ENCODE data around the gene ZDHHC14. TPM values are rescaled to one million over a fixed set of nuclear protein-coding genes. Genes with fewer than 3 reads are reported as not detected.
"Not testable (repeated sequence)": the region's sequence is repeated elsewhere in the genome, so short reads cannot be mapped to it uniquely, and the experiment has no call there.

ZDHHC14 gene
- total RNA-seq, 3 donors from 2014 or later = 4.8 to 9.8 (median 8.5) TPM

DNA sequence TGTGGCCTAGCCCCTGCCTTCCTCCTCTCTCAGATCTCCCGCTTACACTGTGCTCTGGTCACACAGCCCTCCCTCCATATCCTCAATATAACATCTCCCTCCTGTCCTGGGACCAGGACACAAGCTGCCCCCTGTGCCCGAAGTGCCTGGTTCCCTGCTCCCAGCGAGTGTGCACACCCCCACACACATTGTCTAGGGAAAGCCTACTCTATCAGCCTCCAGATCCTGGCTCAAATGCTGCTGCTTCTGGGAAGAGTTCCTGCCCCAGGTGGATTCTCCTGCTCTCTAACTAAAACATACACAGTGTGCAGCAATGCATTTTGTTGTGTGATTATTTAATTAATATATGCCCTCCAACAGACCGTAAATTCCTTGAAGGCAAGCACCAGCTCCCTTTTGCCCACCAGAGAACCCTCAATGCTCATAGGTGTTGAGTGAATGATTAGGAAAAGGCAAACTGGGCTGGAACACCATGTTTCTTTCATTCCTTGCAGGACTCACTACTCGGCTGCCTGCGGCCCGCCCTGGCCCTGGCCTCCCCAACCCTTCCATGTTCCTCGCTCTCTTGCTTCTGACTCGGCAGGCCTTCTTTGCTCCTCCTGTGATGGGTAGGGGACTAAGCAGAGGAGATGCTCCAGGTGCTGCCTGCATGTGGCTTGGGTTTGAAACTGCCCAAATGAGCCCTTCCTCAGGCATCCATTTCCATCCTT lies 194.6 kb downstream of the ZDHHC14 start:
- no peaks in the 10 kb centered on the region for H3K36me3 ChIP-seq
- intact Hi-C loops (cut with DNase I; ENCODE audit: low total_unique reads) = no loop called here
- no peaks in the 10 kb centered on the region for H3K9me3 ChIP-seq
- TF ChIP-seq POLR2AphosphoS5 (IDR thresholded peaks at IDR 0.05) (no peak), POLR2A (IDR thresholded peaks at IDR 0.05) (no peak)
- TF ChIP-seq, protein P1, sequence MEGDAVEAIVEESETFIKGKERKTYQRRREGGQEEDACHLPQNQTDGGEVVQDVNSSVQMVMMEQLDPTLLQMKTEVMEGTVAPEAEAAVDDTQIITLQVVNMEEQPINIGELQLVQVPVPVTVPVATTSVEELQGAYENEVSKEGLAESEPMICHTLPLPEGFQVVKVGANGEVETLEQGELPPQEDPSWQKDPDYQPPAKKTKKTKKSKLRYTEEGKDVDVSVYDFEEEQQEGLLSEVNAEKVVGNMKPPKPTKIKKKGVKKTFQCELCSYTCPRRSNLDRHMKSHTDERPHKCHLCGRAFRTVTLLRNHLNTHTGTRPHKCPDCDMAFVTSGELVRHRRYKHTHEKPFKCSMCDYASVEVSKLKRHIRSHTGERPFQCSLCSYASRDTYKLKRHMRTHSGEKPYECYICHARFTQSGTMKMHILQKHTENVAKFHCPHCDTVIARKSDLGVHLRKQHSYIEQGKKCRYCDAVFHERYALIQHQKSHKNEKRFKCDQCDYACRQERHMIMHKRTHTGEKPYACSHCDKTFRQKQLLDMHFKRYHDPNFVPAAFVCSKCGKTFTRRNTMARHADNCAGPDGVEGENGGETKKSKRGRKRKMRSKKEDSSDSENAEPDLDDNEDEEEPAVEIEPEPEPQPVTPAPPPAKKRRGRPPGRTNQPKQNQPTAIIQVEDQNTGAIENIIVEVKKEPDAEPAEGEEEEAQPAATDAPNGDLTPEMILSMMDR (IDR thresholded peaks at IDR 0.05) = no peak
- no peak overlapping the region for H3K27ac ChIP-seq
- no peaks in the 10 kb centered on the region for H3K27me3 ChIP-seq
- no peaks in the 10 kb centered on the region for H3K4me1 ChIP-seq
- DNase-seq (ENCODE audit: low spot score in 2 of 2) = no peak
- H3K4me3 ChIP-seq = no peak overlapping the region

DNA sequence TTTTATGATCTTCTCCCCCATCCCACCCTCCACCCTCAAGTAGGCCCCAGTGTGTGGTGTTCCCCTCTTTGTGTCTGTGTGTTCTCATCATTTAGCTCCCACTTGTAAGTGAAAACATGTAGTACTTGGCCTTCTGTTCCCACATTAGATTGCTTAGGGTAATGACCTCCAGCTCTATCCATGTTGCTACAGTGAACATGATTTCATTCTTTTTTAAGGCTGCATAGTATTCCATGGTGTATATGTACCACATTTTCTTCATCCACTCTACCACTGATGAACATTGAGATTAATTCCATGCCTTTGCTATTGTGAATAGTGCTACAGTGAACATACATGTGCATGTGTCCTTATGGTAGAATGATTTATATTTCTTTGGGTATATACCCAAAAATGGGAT lies 196.0 kb downstream of the ZDHHC14 start:
- H3K9me3 ChIP-seq; H3K36me3 ChIP-seq; H3K27ac ChIP-seq; H3K4me1 ChIP-seq; H3K4me3 ChIP-seq; intact Hi-C loops (cut with DNase I; ENCODE audit: low total_unique reads); DNase-seq (ENCODE audit: low spot score in 2 of 2); H3K27me3 ChIP-seq: not testable (repeated sequence)

DNA sequence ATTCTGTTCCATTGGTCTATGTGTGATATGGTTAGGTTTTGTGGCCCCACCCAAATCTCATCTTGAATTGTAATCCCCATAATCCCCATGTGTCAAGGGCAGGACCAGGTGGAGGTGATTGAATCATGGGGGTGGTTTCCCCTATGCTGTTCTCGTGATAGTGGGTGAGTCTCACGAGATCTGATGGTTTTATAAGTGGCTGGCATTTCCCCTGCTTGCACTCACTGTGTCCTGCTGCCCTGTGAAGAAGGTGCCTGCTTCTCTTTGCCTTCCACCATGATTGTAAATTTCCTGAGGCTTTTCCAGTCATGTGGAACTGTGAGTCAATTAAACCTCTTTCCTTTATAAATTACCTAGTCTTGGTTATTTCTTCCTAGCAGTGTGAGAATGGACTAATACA lies 197.5 kb downstream of the ZDHHC14 start:
- H3K27ac ChIP-seq; DNase-seq (ENCODE audit: low spot score in 2 of 2); H3K4me3 ChIP-seq; H3K9me3 ChIP-seq; H3K36me3 ChIP-seq; H3K27me3 ChIP-seq; intact Hi-C loops (cut with DNase I; ENCODE audit: low total_unique reads); H3K4me1 ChIP-seq: not testable (repeated sequence)

DNA sequence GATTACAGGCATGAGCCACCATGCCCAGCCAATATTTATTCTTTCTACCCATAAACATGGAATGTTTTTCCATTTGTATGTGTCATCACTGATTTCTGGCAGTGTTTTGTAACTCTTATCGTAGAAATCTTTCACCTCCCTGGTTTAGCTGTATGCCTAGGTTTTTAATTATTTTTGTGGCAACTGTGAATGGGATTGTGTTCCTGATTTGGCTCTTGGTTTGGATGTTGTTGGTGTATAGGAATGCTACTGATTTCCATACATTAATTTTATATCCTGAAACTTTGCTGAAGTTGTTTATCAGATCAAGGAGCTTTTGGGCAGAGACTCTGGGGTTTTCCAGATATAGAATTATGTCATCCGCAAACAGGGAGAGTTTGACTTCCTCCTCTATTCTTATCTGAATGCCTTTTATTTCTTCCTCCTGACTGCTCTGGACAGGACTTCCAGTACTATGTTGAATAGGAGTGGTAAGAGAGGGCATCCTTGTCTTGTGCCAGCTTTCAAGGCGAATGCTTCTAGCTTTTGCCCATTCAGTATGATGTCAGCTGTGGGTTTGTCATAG lies 198.6 kb downstream of the ZDHHC14 start:
- Histone ChIP-seq H3K36me3 (no peaks in the 10 kb centered on the region), H3K27me3 (no peaks in the 10 kb centered on the region), H3K4me1 (no peaks in the 10 kb centered on the region), H3K27ac (no peak overlapping the region), H3K9me3 (peaks cover 0 to 4% of the 10 kb centered on the region in 2 donors), H3K4me3 (no peak overlapping the region)
- DNase-seq (ENCODE audit: low spot score in 2 of 2) = no peak
- intact Hi-C loops (cut with DNase I; ENCODE audit: low total_unique reads) = no loop called here
- TF ChIP-seq POLR2A (IDR thresholded peaks at IDR 0.05) = no peak
- TF ChIP-seq POLR2AphosphoS5 (IDR thresholded peaks at IDR 0.05) = no peak
- TF ChIP-seq, protein P1 (IDR thresholded peaks at IDR 0.05) = no peak

DNA sequence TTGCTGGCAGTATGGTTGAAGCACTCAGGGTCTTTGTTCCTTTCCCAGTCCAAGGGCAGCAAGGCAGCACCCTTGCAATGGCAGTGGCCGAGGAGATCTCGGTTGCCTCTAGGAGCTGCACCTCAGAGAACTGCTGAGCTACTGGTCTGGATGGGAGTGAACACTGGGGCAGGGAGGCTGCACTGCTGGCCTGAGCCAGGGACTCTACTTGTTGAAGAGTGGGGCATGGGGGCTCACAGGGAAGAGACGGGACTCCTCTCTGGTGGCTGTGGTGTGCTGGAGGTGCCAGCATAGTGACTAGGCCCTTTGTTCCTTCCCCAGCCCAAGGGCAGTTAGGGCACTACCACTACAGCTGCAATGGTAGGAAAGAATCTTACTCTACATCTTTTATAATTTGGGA lies 203.0 kb downstream of the ZDHHC14 start:
- intact Hi-C loops (cut with DNase I; ENCODE audit: low total_unique reads) = no loop called here
- Histone ChIP-seq H3K9me3 (peaks cover 0 to 4% of the 10 kb centered on the region in 2 donors), H3K27me3 (no peaks in the 10 kb centered on the region), H3K36me3 (no peaks in the 10 kb centered on the region), H3K4me3 (no peak overlapping the region), H3K27ac (no peak overlapping the region), H3K4me1 (no peaks in the 10 kb centered on the region)
- TF ChIP-seq, protein P1 (IDR thresholded peaks at IDR 0.05) = no peak
- TF ChIP-seq POLR2AphosphoS5 (IDR thresholded peaks at IDR 0.05) (no peak), POLR2A (IDR thresholded peaks at IDR 0.05) (no peak)
- DNase-seq (ENCODE audit: low spot score in 2 of 2) = no peak

DNA sequence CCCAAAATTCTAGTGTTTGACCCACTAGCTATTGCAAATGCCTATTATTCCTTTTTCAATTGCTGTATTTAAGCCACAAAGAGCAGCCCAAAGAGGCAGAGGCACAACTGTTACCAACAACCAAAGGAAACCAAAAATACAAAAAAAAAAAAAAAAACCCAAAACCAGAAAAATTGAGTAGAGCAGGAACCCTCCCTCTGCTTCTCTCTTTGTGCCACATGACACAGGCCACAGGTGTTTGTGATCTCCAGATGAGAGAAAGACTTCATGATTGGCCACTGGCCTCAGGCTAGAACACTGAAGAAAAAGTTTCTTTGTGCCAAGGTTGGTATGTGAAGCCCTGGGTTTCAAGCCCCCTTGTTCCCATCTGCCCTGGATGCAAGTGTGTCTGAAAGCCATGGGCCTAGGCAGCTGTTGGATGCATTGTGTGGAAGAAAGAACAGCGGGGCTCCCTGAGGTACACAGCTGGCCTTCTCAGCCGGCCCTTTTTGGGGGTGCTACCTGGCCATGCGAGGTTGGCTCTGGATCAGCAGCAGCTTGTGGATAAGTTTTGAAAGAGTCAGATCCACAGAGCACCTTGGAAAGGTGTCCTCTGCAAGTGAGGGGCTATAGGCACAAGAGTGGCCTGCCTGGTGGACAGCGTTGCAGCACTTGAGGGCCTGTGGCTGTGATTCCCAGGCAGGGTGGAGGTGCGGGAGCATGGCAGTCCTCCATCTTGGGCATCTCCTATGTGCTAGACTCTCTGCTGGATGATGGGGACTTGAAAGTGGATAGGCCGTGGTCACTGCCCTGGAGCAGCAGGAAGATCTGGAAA lies 204.5 kb downstream of the ZDHHC14 start:
- Histone ChIP-seq H3K27me3 (no peaks in the 10 kb centered on the region), H3K9me3 (peaks cover 0 to 13% of the 10 kb centered on the region in 2 donors), H3K4me1 (no peaks in the 10 kb centered on the region), H3K27ac (no peak overlapping the region), H3K4me3 (no peak overlapping the region), H3K36me3 (no peaks in the 10 kb centered on the region)
- intact Hi-C loops (cut with DNase I; ENCODE audit: low total_unique reads) = no loop called here
- DNase-seq (ENCODE audit: low spot score in 2 of 2) = no peak
- TF ChIP-seq POLR2A (IDR thresholded peaks at IDR 0.05) = no peak
- TF ChIP-seq POLR2AphosphoS5 (IDR thresholded peaks at IDR 0.05) = no peak
- TF ChIP-seq, protein P1 (IDR thresholded peaks at IDR 0.05) = no peak
